ENCODE results near the gene RBM20. TPM values are rescaled to one million over a fixed set of nuclear protein-coding genes. Genes with fewer than 3 reads are reported as not detected.
A peak's percentile ranks its signal among the peaks of the same experiment; 100 is the strongest.

The RBM20 gene
- total RNA-seq, 1 donor from 2014 or later, result 101 TPM

DNA sequence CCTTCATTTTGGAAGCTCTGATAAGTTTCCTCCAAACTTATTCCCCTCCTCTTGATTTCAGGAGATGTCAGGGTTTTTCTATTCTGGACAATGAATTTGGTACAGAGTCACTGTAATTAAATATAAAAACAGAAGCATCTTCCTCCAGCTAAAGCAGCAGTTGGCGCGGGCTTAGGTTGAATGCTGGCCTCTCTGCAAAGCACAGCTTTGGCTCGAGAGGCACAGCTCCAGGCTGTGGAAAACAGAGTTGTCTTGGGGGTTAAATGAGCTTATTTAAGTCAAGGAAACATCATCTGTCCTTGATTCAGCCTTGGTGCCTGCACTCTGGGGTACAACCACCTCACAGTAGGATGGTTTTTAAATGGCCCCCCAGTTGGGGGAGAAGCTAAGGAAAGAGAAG is 192.6 kb downstream of the RBM20 start:
- TF ChIP-seq CTCF (IDR thresholded peaks at IDR 0.05; ENCODE audit: borderline replicate concordance), result no peak
- Histone ChIP-seq H3K4me1 (peaks cover 83% of the 10 kb centered on the region), H3K9me3 (replicated peaks) (no peaks in the 10 kb centered on the region), H3K27ac (replicated peaks) (peak overlapping the region; percentile 75), H3K4me3 (no peak overlapping the region), H3K27me3 (ENCODE audit: low read depth) (no peaks in the 10 kb centered on the region), H3K36me3 (peaks cover 13% of the 10 kb centered on the region)
- intact Hi-C loops (cut with micrococcal nuclease), result no loop called here
- DNase-seq, result no peak

- H3K4me1 ChIP-seq, result peaks cover 76% of the 10 kb centered on the region
- no peaks in the 10 kb centered on the region for H3K9me3 ChIP-seq (replicated peaks)
- peak overlapping the region; percentile 75 for H3K27ac ChIP-seq (replicated peaks)
- H3K36me3 ChIP-seq, result peaks cover 11% of the 10 kb centered on the region
- intact Hi-C loops (cut with micrococcal nuclease), result no loop called here
- no peaks in the 10 kb centered on the region for H3K27me3 ChIP-seq (ENCODE audit: low read depth)
- H3K4me3 ChIP-seq, result no peak overlapping the region
- no peak for TF ChIP-seq CTCF (IDR thresholded peaks at IDR 0.05; ENCODE audit: borderline replicate concordance)
- DNase-seq, result no peak
Observed at GRCh38 chr10:110837418-110838171, 193.5 kb downstream of the RBM20 start.

- Histone ChIP-seq H3K4me1 (peaks cover 57% of the 10 kb centered on the region), H3K27me3 (ENCODE audit: low read depth) (no peaks in the 10 kb centered on the region), H3K27ac (replicated peaks) (peak overlapping the region; percentile 75), H3K4me3 (no peak overlapping the region), H3K36me3 (peaks cover 10% of the 10 kb centered on the region), H3K9me3 (replicated peaks) (no peaks in the 10 kb centered on the region)
- no peak for DNase-seq
- TF ChIP-seq CTCF (IDR thresholded peaks at IDR 0.05; ENCODE audit: borderline replicate concordance), result no peak
- intact Hi-C loops (cut with micrococcal nuclease), result no loop called here
Observed at GRCh38 chr10:110840225-110840922, 196.2 kb downstream of the RBM20 start.

DNA sequence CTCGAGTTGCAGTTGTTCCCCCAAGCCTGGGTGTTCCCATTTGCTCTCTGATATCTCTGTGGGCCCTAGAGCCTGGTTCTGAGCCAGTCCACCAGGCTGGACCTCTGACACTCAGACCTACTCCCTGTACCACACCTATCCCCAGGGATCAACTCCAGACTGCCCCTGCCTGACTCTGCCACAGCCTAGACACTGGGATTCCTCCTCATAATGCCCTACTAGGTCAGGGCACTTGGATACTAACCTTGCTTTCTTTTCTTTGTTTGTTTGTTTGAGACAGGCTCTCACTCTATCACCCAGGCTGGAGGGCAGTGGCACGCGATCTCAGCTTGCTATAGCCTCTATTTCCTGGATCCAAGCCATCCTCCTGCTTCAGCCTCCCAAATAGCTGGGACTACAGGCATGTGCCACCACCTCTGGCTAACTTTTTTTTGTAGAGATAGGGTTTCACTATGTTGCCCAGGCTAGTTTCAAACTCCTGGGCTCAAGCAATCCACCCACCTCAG is 196.8 kb downstream of the RBM20 start:
- intact Hi-C loops (cut with micrococcal nuclease), result no loop called here
- Histone ChIP-seq H3K27ac (replicated peaks) (peak overlapping the region; percentile 75), H3K36me3 (peaks cover 4% of the 10 kb centered on the region), H3K4me1 (peaks cover 51% of the 10 kb centered on the region), H3K27me3 (ENCODE audit: low read depth) (no peaks in the 10 kb centered on the region), H3K9me3 (replicated peaks) (no peaks in the 10 kb centered on the region), H3K4me3 (no peak overlapping the region)
- DNase-seq, result no peak
- TF ChIP-seq CTCF (IDR thresholded peaks at IDR 0.05; ENCODE audit: borderline replicate concordance), result no peak

- intact Hi-C loops (cut with micrococcal nuclease), result no loop called here
- Histone ChIP-seq H3K4me3 (no peak overlapping the region), H3K27me3 (ENCODE audit: low read depth) (no peaks in the 10 kb centered on the region), H3K27ac (replicated peaks) (peak overlapping the region; percentile 40), H3K9me3 (replicated peaks) (no peaks in the 10 kb centered on the region), H3K4me1 (peaks cover 42% of the 10 kb centered on the region), H3K36me3 (no peaks in the 10 kb centered on the region)
- DNase-seq, result no peak
- TF ChIP-seq CTCF (IDR thresholded peaks at IDR 0.05; ENCODE audit: borderline replicate concordance), result no peak
Observed at GRCh38 chr10:110841767-110842267, 197.7 kb downstream of the RBM20 start.

Measured in left ventricle myocardium inferior (tissue), 1 donor.